B cell (primary cell): ENCODE measurements around the gene ACBD3. TPM values are rescaled to one million over a fixed set of nuclear protein-coding genes. Genes with fewer than 3 reads are reported as not detected.

ENCODE experiments used
- ATAC-seq: fragments of 200-7000 bp; cut with Tn5 transposase; one replicate; pipeline ENCODE4 v1.10.0; 2021; ENCODE audit warnings: low read depth, mild to moderate bottlenecking, moderate number of reproducible peaks, moderate library complexity
- CTCF ChIA-PET: fragments of 350-600 bp; sonication (Branson Sonifier 250); formaldehyde crosslinking; loops from one replicate; lab custom pipeline; 2021; ENCODE audit warnings: antibody characterized with exemption, inconsistent platforms; lab: Charles Lee
- POLR2A ChIA-PET: fragments of 350-600 bp; sonication (Branson Sonifier 250); formaldehyde crosslinking; loops from one replicate; lab custom pipeline; 2021; ENCODE audit warnings: antibody characterized with exemption; lab: Charles Lee
- DNase-seq: peaks from one replicate; pipeline ENCODE4 v3.0.0; 2013
- H2AFZ ChIP-seq: 2 replicates; pipeline ENCODE4 v1.6.1; 2012; ENCODE audit warnings: mild to moderate bottlenecking, low read depth, low read length; ENCODE audit not compliant: insufficient read depth, poor library complexity, severe bottlenecking
- H3K27ac ChIP-seq, 2 donors: 1 replicate in 1 of 2; 2 replicates in 1 of 2; pipeline ENCODE4 v1.5.1; 2012 to 2013; ENCODE audit warnings: low read length in 2 of 2, mild to moderate bottlenecking in 2 of 2, moderate library complexity in 1 of 2
- H3K27me3 ChIP-seq, 4 experiments: fragments of 200-600 bp in 1 of 4; sonication (generic) in 1 of 4; replicated peaks in 1 of 4; 1 replicate in 2 of 4; 2 replicates in 2 of 4; pipeline versions ENCODE4 v1.6.1 to v1.7.0; 2013 to 2016; ENCODE audit warnings: low read length in 3 of 4, mild to moderate bottlenecking in 2 of 4, mixed read lengths in 1 of 4, moderate library complexity in 1 of 4; ENCODE audit not compliant: insufficient read depth in 4 of 4, control insufficient read depth in 3 of 4; ENCODE audit errors: control extremely low read depth in 1 of 4
- H3K36me3 ChIP-seq, 2 experiments: replicated peaks in 1 of 2; 1 replicate in 1 of 2; 2 replicates in 1 of 2; pipeline versions ENCODE4 v1.6.1 to v1.7.1; 2013; ENCODE audit warnings: low read length in 1 of 2; ENCODE audit not compliant: insufficient read depth in 2 of 2, control insufficient read depth in 1 of 2; ENCODE audit errors: control extremely low read depth in 1 of 2, extremely low read depth in 1 of 2
- H3K4me1 ChIP-seq, 2 donors: fragments of 200-600 bp in 1 of 2; sonication (generic) in 1 of 2; 1 replicate in 1 of 2; 2 replicates in 1 of 2; pipeline versions ENCODE4 v1.5.1 to v1.6.1; 2013 to 2017; ENCODE audit warnings: low read length in 2 of 2; ENCODE audit not compliant: control insufficient read depth in 2 of 2, insufficient read depth in 2 of 2
- H3K4me2 ChIP-seq: replicated peaks from 2 replicates; pipeline ENCODE3; 2012; ENCODE audit warnings: mild to moderate bottlenecking, low read depth, low read length; ENCODE audit not compliant: poor library complexity, severe bottlenecking
- H3K4me3 ChIP-seq, 5 experiments: fragments of 200-600 bp in 1 of 5; sonication (generic) in 1 of 5; 1 replicate in 3 of 5; 2 replicates in 2 of 5; pipeline versions ENCODE4 v1.5.1 to v1.7.0; 2011 to 2016; ENCODE audit warnings: low read length in 4 of 5, mild to moderate bottlenecking in 4 of 5, low read depth in 2 of 5, control low read depth in 1 of 5, moderate library complexity in 1 of 5; ENCODE audit not compliant: insufficient read depth in 1 of 5; ENCODE audit errors: control extremely low read depth in 1 of 5, extremely low read depth in 1 of 5
- H3K79me2 ChIP-seq: fragments of 200-600 bp; sonication (generic); one replicate; pipeline ENCODE4 v1.6.0; 2016; ENCODE audit warnings: low read length; ENCODE audit not compliant: control insufficient read depth, insufficient read depth
- H3K9ac ChIP-seq: fragments of 200-600 bp; sonication (generic); 2 replicates; pipeline ENCODE4 v1.6.1; 2017; ENCODE audit warnings: mild to moderate bottlenecking, low read length, moderate library complexity
- H3K9me3 ChIP-seq, 3 donors: one replicate each; pipeline versions ENCODE4 v1.6.1 to v1.7.1; 2013; ENCODE audit warnings: low read length in 2 of 3; ENCODE audit not compliant: control insufficient read depth in 2 of 3, insufficient read depth in 1 of 3; ENCODE audit errors: control extremely low read depth in 1 of 3
- H4K20me1 ChIP-seq: 2 replicates; pipeline ENCODE4 v1.6.0; 2012; ENCODE audit warnings: mild to moderate bottlenecking, low read length; ENCODE audit not compliant: insufficient read depth, control insufficient read depth, poor library complexity, severe bottlenecking
- H3K27ac Mint-ChIP-seq: one replicate; pipeline ENCODE4 v1.8.0; 2021; ENCODE audit warnings: mixed read lengths
- H3K27me3 Mint-ChIP-seq: one replicate; pipeline ENCODE4 v1.8.0; 2021; ENCODE audit warnings: mixed read lengths
- H3K4me1 Mint-ChIP-seq: one replicate; pipeline ENCODE4 v1.8.0; 2021; ENCODE audit warnings: mixed read lengths
- H3K4me3 Mint-ChIP-seq: one replicate; pipeline ENCODE4 v1.8.0; 2021; ENCODE audit warnings: mixed read lengths
- H3K9me3 Mint-ChIP-seq: one replicate; pipeline ENCODE4 v1.8.0; 2022; ENCODE audit warnings: mixed read lengths; ENCODE audit not compliant: insufficient read depth
- EZH2 ChIP-seq: IDR thresholded peaks from 2 replicates; pipeline ENCODE4 v1.6.1; 2012; ENCODE audit warnings: borderline replicate concordance, low read depth, mild to moderate bottlenecking, moderate library complexity, low read length; ENCODE audit not compliant: insufficient read depth, poor library complexity, severe bottlenecking
- WGBS: methylation state at CpG from one replicate; pipeline ENCODE4 v1.1.5; 2013; ENCODE audit warnings: missing lambda C conversion rate; ENCODE audit not compliant: insufficient coverage; 5-methylcytosine and 5-hydroxymethylcytosine counted together
- intact Hi-C: fragments of 100-400 bp; cut with micrococcal nuclease; formaldehyde crosslinking; loops from one replicate; pipeline ENCODE4 v1.10.0; 2022
- polyA plus RNA-seq: library from polyadenylated mRNA; depleted of rRNA; stranded (reverse); fragments of >200 nt; gene quantifications from 2 replicates; pipeline ENCODE4 v1.2.3, GENCODE V29; 2012
- total RNA-seq, 2 donors: library from RNA; stranded (reverse); fragments of 120-200 nt in 1 of 2; gene quantifications; 1 replicate in 1 of 2; 2 replicates in 1 of 2; pipeline versions ENCODE4 v1.2.3 to v1.2.4, GENCODE V29; 2013 to 2022
- TF ChIP-seq, protein P1 (sequence below): fragments of 200-600 bp; IDR thresholded peaks from one replicate; pipeline ENCODE4 v1.8.0; 2022; ENCODE audit warnings: antibody characterized with exemption, mild to moderate bottlenecking

Gene ACBD3
- total and polyA plus RNA-seq, 2 donors (not counting 1 experiment from before 2014, with no cell fraction given), result 16.2 to 60.6 TPM

DNA sequence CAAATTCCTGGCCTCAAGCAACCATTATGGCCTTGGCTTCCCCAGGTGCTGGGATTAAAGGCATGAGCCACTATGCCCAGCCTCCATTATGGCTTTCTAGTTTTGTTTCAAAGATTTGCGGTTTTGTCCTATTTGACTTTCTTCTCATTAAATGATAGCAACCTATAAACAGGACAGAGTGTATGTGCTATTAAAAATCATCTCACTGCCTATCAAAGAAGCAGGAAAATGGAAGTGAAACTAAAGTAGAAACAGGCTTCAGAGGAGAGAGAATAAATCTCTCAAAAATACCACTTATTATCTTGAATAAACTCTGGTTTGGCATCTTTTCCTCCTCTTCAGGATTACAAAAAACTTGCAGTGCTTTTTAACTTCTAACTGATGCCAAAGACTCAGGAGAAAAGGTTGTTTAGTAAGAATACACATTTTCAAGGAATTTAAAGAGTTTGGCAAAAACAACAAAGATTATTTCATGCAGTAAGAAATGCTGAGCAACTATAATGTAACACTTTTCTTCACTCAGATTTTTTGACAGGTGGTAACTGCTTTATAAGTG lies 28.7 kb downstream of the ACBD3 start:
- WGBS, result no CpG with 5 or more reads among the region's 1 CpG
- Histone ChIP-seq H4K20me1 (no peaks in the 10 kb centered on the region), H3K27ac (peak overlapping the region; percentile 61 to 69), H3K4me2 (peak overlapping the region; percentile 39), H3K9ac (peak overlapping the region; percentile 1), H3K4me1 (peaks cover 56 to 68% of the 10 kb centered on the region in 2 donors), H3K4me3 (peak overlapping the region in 1 of 5 experiments; percentile 16), H2AFZ (no peak overlapping the region), H3K27me3 (no peaks in the 10 kb centered on the region), H3K79me2 (peaks cover 66% of the 10 kb centered on the region), H3K36me3 (peaks cover 25 to 67% of the 10 kb centered on the region in 2 experiments), H3K9me3 (no peaks in the 10 kb centered on the region)
- CTCF ChIA-PET, result interaction anchor here (1.0 to 4.9 kb wide), 3 partner anchors 32 to 50 kb away, joined by 3 to 22 read pairs (median 4); no protein-coding TSS in a partner anchor
- TF ChIP-seq EZH2, result no peak
- TF ChIP-seq, protein P1, sequence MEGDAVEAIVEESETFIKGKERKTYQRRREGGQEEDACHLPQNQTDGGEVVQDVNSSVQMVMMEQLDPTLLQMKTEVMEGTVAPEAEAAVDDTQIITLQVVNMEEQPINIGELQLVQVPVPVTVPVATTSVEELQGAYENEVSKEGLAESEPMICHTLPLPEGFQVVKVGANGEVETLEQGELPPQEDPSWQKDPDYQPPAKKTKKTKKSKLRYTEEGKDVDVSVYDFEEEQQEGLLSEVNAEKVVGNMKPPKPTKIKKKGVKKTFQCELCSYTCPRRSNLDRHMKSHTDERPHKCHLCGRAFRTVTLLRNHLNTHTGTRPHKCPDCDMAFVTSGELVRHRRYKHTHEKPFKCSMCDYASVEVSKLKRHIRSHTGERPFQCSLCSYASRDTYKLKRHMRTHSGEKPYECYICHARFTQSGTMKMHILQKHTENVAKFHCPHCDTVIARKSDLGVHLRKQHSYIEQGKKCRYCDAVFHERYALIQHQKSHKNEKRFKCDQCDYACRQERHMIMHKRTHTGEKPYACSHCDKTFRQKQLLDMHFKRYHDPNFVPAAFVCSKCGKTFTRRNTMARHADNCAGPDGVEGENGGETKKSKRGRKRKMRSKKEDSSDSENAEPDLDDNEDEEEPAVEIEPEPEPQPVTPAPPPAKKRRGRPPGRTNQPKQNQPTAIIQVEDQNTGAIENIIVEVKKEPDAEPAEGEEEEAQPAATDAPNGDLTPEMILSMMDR, result no peak
- Mint-ChIP-seq H3K27me3 (no peaks in the 10 kb centered on the region), H3K4me3 (peak overlapping the region; percentile 67), H3K9me3 (no peaks in the 10 kb centered on the region), H3K27ac (peak overlapping the region; percentile 93), H3K4me1 (peaks cover 69% of the 10 kb centered on the region)
- peak; percentile 47 for DNase-seq
- peak; percentile 61 for ATAC-seq
- intact Hi-C loops, result no loop called here
- POLR2A ChIA-PET, result no interaction called here

GRCh38 chr1:226154593-226154992 lies 31.9 kb downstream of the ACBD3 start:
- H4K20me1 ChIP-seq, result no peaks in the 10 kb centered on the region
- CTCF ChIA-PET, result interaction anchor here (0.9 to 5.4 kb wide), 6 partner anchors 9 to 178 kb away, joined by 3 to 42 read pairs (median 4); no protein-coding TSS in a partner anchor
- H3K36me3 ChIP-seq, result peaks cover 20 to 74% of the 10 kb centered on the region in 2 experiments
- peak overlapping the region; percentile 14 for H3K4me2 ChIP-seq
- H3K4me3 ChIP-seq, result no peak overlapping the region
- WGBS, result no CpG with 5 or more reads among the region's 1 CpG
- H3K9me3 ChIP-seq, result no peaks in the 10 kb centered on the region
- TF ChIP-seq, protein P1, result no peak
- no peak for TF ChIP-seq EZH2
- Mint-ChIP-seq H3K4me1 (peaks cover 55% of the 10 kb centered on the region), H3K9me3 (no peaks in the 10 kb centered on the region), H3K27ac (peak overlapping the region; percentile 88), H3K27me3 (no peaks in the 10 kb centered on the region), H3K4me3 (no peak overlapping the region)
- H2AFZ ChIP-seq, result no peak overlapping the region
- no peak for DNase-seq
- no peaks in the 10 kb centered on the region for H3K27me3 ChIP-seq
- intact Hi-C loops, result no loop called here
- H3K27ac ChIP-seq, result peak overlapping the region in 1 of 2 donors; percentile 18
- no peak for ATAC-seq
- peaks cover 52% of the 10 kb centered on the region for H3K79me2 ChIP-seq
- no peak overlapping the region for H3K9ac ChIP-seq
- peaks cover 48 to 57% of the 10 kb centered on the region in 2 donors for H3K4me1 ChIP-seq
- POLR2A ChIA-PET, result interaction anchor here (0.6 to 1.2 kb wide), 3 partner anchors 21 to 266 kb away, joined by 3 to 4 read pairs (median 3); no protein-coding TSS in a partner anchor
